Transverse colon (tissue), 4 donors: ENCODE results near the gene C4BPA. TPM values are rescaled to one million over a fixed set of nuclear protein-coding genes. Genes with fewer than 3 reads are reported as not detected.

Experiments used
- DNase-seq: peaks from one replicate; pipeline ENCODE4 v3.0.0-alpha.2; 2019
- H3K27ac ChIP-seq, 4 donors: fragments of 200-600 bp; sonication (generic); 2 replicates each; pipeline ENCODE4 v1.5.1; 2016 to 2018; ENCODE audit warnings: inconsistent platforms in 4 of 4
- H3K27me3 ChIP-seq: fragments of 200-600 bp; sonication (generic); 2 replicates; pipeline ENCODE4 v1.5.1; 2017; ENCODE audit warnings: inconsistent platforms
- H3K36me3 ChIP-seq, 4 donors: fragments of 200-600 bp; sonication (generic); 2 replicates each; pipeline ENCODE4 v1.5.1; 2017 to 2019; ENCODE audit warnings: inconsistent platforms in 4 of 4
- H3K4me1 ChIP-seq, 4 donors: fragments of 200-600 bp; sonication (generic); 2 replicates each; pipeline ENCODE4 v1.5.1; 2017 to 2020; ENCODE audit warnings: inconsistent platforms in 4 of 4
- H3K4me3 ChIP-seq, 4 donors: fragments of 200-600 bp; sonication (generic); 1 replicate in 1 of 4; 2 replicates in 3 of 4; pipeline versions ENCODE4 v1.5.1 to v1.6.1; 2017 to 2019; ENCODE audit warnings: inconsistent platforms in 4 of 4
- H3K9me3 ChIP-seq, 2 donors: fragments of 200-600 bp; sonication (generic); 2 replicates each; pipeline ENCODE4 v1.5.1; 2017 to 2019; ENCODE audit warnings: inconsistent platforms in 2 of 2
- EP300 ChIP-seq: sonication (generic); formaldehyde crosslinking; IDR thresholded peaks from one replicate; pipeline ENCODE4 v1.6.1; 2017; ENCODE audit warnings: antibody characterized with exemption, low read depth
- POLR2A ChIP-seq: fragments of 450-650 bp; IDR thresholded peaks from one replicate; pipeline ENCODE4 v1.6.1; 2016; ENCODE audit warnings: antibody characterized with exemption, mild to moderate bottlenecking, moderate library complexity
- POLR2AphosphoS5 ChIP-seq, 3 donors: sonication (generic); formaldehyde crosslinking; IDR thresholded peaks; one replicate each; pipeline ENCODE4 v1.6.1; 2016; ENCODE audit warnings: antibody characterized with exemption in 3 of 3
- WGBS, 2 donors: methylation state at CpG; one replicate each; pipeline ENCODE4 v1.1.5; 2018; ENCODE audit warnings: low coverage in 1 of 2; 5-methylcytosine and 5-hydroxymethylcytosine counted together
- in situ Hi-C, 4 donors: fragments of 200-750 bp; cut with MboI; loops; one replicate each; pipeline versions ENCODE4 v1.15.0 to v1.15.1; 2017; ENCODE audit warnings: low sequenced_read_pairs in 3 of 4, low pct_ligation_motif_present in 1 of 4, low pct_unique_long_range_greater_than_20kb in 1 of 4
- intact Hi-C: fragments of 100-400 bp; cut with DNase I; formaldehyde crosslinking; loops from one replicate; pipeline ENCODE4 v1.15.1; 2023; ENCODE audit warnings: low total_unique reads
- total RNA-seq, 4 donors: library from RNA; depleted of rRNA; stranded (reverse); fragments of >200 nt; gene quantifications; one replicate each; pipeline ENCODE4 v1.1.0, GENCODE V29; 2016
- TF ChIP-seq, protein P1 (sequence below), 5 experiments: fragments of 200-600 bp in 3 of 5; fragments of 450-650 bp in 2 of 5; sonication (generic) in 3 of 5; IDR thresholded peaks; 1 replicate in 2 of 5; 2 replicates in 3 of 5; pipeline ENCODE4 v1.5.1; 2016 to 2017; ENCODE audit warnings: antibody characterized with exemption in 5 of 5, inconsistent platforms in 3 of 5, mild to moderate bottlenecking in 2 of 5, moderate library complexity in 1 of 5

Gene C4BPA
- total RNA-seq, 4 donors from 2014 or later: 2.2 to 4.4 (median 2.5) TPM; not detected in 1

DNA sequence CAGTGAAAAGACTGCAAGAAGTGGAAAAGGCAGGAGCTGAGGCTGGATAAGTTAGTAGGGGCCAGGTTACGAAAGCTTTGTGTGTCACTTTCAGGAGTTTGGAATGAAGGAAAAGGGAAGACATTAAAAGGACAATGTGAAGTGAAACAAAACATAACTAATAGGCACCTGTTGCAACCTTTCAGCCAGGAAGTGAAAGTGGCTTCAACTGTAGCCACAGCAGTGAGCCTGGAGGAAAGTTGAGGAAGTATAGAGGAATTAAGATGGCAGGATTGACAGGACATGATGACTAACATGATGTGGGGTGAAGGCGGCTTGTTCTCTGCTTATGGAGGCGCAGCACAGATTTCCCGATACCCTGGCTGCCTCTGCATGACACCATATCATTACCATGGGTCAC is 68.9 kb downstream of the C4BPA start:
- DNase-seq: peak; percentile 15
- H3K36me3 ChIP-seq: no peaks in the 10 kb centered on the region
- H3K27ac ChIP-seq: peak overlapping the region; percentile 40 to 76 (median 62)
- 87 to 100% methylated on average over 1 to 4 of the region's 4 CpGs for WGBS, 2 donors
- peaks cover 0 to 22% (median 6%) of the 10 kb centered on the region in 4 donors for H3K4me1 ChIP-seq
- no peak overlapping the region for H3K4me3 ChIP-seq
- no peaks in the 10 kb centered on the region for H3K27me3 ChIP-seq
- H3K9me3 ChIP-seq: no peaks in the 10 kb centered on the region
- in situ Hi-C loops: loop anchor here in 1 of 4 donors (10.0 kb wide), 1 partner anchor 78 kb away; no protein-coding TSS in a partner anchor
- TF ChIP-seq EP300 (no peak), POLR2A (no peak), POLR2AphosphoS5 (IDR thresholded peaks at IDR 0.05) (no peak)
- TF ChIP-seq, protein P1, sequence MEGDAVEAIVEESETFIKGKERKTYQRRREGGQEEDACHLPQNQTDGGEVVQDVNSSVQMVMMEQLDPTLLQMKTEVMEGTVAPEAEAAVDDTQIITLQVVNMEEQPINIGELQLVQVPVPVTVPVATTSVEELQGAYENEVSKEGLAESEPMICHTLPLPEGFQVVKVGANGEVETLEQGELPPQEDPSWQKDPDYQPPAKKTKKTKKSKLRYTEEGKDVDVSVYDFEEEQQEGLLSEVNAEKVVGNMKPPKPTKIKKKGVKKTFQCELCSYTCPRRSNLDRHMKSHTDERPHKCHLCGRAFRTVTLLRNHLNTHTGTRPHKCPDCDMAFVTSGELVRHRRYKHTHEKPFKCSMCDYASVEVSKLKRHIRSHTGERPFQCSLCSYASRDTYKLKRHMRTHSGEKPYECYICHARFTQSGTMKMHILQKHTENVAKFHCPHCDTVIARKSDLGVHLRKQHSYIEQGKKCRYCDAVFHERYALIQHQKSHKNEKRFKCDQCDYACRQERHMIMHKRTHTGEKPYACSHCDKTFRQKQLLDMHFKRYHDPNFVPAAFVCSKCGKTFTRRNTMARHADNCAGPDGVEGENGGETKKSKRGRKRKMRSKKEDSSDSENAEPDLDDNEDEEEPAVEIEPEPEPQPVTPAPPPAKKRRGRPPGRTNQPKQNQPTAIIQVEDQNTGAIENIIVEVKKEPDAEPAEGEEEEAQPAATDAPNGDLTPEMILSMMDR (IDR thresholded peaks at IDR 0.05): no peak
- intact Hi-C loops: no loop called here

DNA sequence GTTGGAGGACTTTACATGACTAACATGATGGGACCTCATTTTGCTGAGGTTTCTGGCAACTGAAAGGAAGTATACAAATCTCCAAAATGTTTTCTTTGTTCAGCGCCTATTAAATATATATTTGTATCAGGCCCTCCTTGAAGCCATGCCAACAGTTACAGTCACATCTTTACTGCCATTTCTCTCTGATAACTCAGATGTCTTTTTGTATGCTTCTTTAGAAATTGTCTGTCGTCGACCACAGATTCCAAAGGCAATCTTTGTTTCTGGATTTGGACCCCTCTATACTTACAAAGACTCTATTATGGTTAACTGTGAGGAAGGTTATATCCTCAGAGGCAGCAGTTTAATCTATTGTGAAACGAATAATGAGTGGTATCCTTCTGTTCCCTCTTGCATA is 69.4 kb downstream of the C4BPA start:
- in situ Hi-C loops: loop anchor here in 1 of 4 donors (10.0 kb wide), 1 partner anchor 79 kb away; no protein-coding TSS in a partner anchor
- no peak for DNase-seq
- H3K36me3 ChIP-seq: no peaks in the 10 kb centered on the region
- WGBS, 2 donors: 93 to 94% methylated on average over 4 of the region's 4 CpGs
- no peak for TF ChIP-seq POLR2A
- TF ChIP-seq, protein P1 (IDR thresholded peaks at IDR 0.05): no peak
- TF ChIP-seq EP300: no peak
- no peak for TF ChIP-seq POLR2AphosphoS5 (IDR thresholded peaks at IDR 0.05)
- H3K4me3 ChIP-seq: no peak overlapping the region
- H3K27ac ChIP-seq: peak overlapping the region in 3 of 4 donors; percentile 40 to 76 (median 61)
- H3K27me3 ChIP-seq: no peaks in the 10 kb centered on the region
- no peaks in the 10 kb centered on the region for H3K9me3 ChIP-seq
- intact Hi-C loops: no loop called here
- H3K4me1 ChIP-seq: peaks cover 0 to 22% (median 6%) of the 10 kb centered on the region in 4 donors

DNA sequence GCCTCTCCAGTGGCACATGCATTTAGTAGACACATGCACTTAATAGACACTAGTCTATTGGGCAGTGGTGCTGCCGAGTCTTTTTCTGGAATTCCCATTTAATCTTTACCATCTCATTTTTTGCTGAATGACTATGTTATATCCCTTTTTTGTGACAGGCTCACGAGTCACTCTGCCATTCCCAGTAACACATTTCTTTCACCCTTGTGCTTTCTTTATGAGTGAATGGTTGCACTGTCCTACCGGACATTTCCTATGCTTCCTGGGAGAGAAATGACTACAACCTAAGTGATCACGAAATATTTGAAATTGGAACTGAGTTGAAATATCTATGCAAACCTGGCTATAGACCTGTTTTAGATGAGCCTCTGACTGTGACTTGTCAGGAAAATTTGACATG is 70.9 kb downstream of the C4BPA start:
- in situ Hi-C loops: loop anchor here in 1 of 4 donors (10.0 to 25.0 kb wide), 2 partner anchors 80 to 237 kb away; no protein-coding TSS in a partner anchor
- TF ChIP-seq EP300: no peak
- TF ChIP-seq POLR2AphosphoS5 (IDR thresholded peaks at IDR 0.05): no peak
- TF ChIP-seq, protein P1 (IDR thresholded peaks at IDR 0.05): no peak
- TF ChIP-seq POLR2A: no peak
- WGBS, 2 donors: 87 to 94% methylated on average over 3 to 4 of the region's 4 CpGs

GRCh38 chr1:207179036-207179435 is 75.0 kb downstream of the C4BPA start:
- in situ Hi-C loops (loop anchor here in 1 of 4 donors (10.0 to 25.0 kb wide), 2 partner anchors 84 to 233 kb away; no protein-coding TSS in a partner anchor), intact Hi-C loops (no loop called here)
- TF ChIP-seq POLR2AphosphoS5 (IDR thresholded peaks at IDR 0.05): no peak
- TF ChIP-seq, protein P1 (IDR thresholded peaks at IDR 0.05): no peak
- no peak for TF ChIP-seq POLR2A
- no peak for TF ChIP-seq EP300
- no peaks in the 10 kb centered on the region for H3K27me3 ChIP-seq
- H3K36me3 ChIP-seq: no peaks in the 10 kb centered on the region
- 83 to 90% methylated on average over 2 of the region's 2 CpGs for WGBS, 2 donors
- no peak overlapping the region for H3K27ac ChIP-seq
- no peak for DNase-seq
- H3K4me3 ChIP-seq: no peak overlapping the region
- no peaks in the 10 kb centered on the region for H3K4me1 ChIP-seq
- no peaks in the 10 kb centered on the region for H3K9me3 ChIP-seq

More for the DNA sequence above, 70.9 kb downstream of the C4BPA start:
- Histone ChIP-seq H3K4me3 (no peak overlapping the region), H3K27ac (no peak overlapping the region), H3K9me3 (no peaks in the 10 kb centered on the region), H3K4me1 (peaks cover 0 to 22% (median 6%) of the 10 kb centered on the region in 4 donors), H3K36me3 (no peaks in the 10 kb centered on the region), H3K27me3 (no peaks in the 10 kb centered on the region)
- intact Hi-C loops: no loop called here
- DNase-seq: no peak
